Endothelial cell (in vitro differentiated cells): ENCODE results near the gene GON4L. TPM values are rescaled to one million over a fixed set of nuclear protein-coding genes. Genes with fewer than 3 reads are reported as not detected.

Experiments
- DNase-seq: peaks from one replicate; pipeline ENCODE4 v3.0.0; 2021; ENCODE audit warnings: low spot score
- H3K27ac Mint-ChIP-seq: one replicate; pipeline ENCODE4 v1.8.0; 2021; ENCODE audit warnings: mixed read lengths, inconsistent platforms; ENCODE audit not compliant: unreplicated experiment
- H3K27me3 Mint-ChIP-seq: one replicate; pipeline ENCODE4 v1.8.0; 2021; ENCODE audit warnings: mild to moderate bottlenecking, moderate library complexity, mixed read lengths, inconsistent platforms; ENCODE audit not compliant: unreplicated experiment
- H3K36me3 Mint-ChIP-seq: one replicate; pipeline ENCODE4 v1.8.0; 2021; ENCODE audit warnings: mild to moderate bottlenecking, low read depth, mixed read lengths, inconsistent platforms; ENCODE audit not compliant: unreplicated experiment
- H3K4me1 Mint-ChIP-seq: one replicate; pipeline ENCODE4 v1.8.0; 2021; ENCODE audit warnings: mild to moderate bottlenecking, mixed read lengths, inconsistent platforms; ENCODE audit not compliant: unreplicated experiment
- H3K4me3 Mint-ChIP-seq: one replicate; pipeline ENCODE4 v1.8.0; 2021; ENCODE audit warnings: mild to moderate bottlenecking, mixed read lengths, inconsistent platforms; ENCODE audit not compliant: unreplicated experiment
- H3K9me3 Mint-ChIP-seq: one replicate; pipeline ENCODE4 v1.8.0; 2021; ENCODE audit warnings: mixed read lengths, inconsistent platforms; ENCODE audit not compliant: unreplicated experiment
- long read RNA-seq: library from polyadenylated mRNA; unstranded; transcript quantifications from one replicate; pipeline ENCODE4 v2.0.0, GENCODE V29; 2020; ENCODE audit not compliant: unreplicated experiment
- total RNA-seq: library from RNA; stranded (reverse); fragmentation: NEBNext Ultra II Directional; extraction: Animal tissue kit (Norgen Biotek cat#: 25700); gene quantifications from one replicate; pipeline ENCODE4 v1.2.1, GENCODE V29; 2021; ENCODE audit not compliant: unreplicated experiment
- TF ChIP-seq, protein P1 (sequence below): fragments of 200-600 bp; sonication (generic); IDR thresholded peaks from one replicate; pipeline ENCODE4 v1.5.0; 2021; ENCODE audit warnings: antibody characterized with exemption; ENCODE audit not compliant: unreplicated experiment

Gene GON4L, protein sequence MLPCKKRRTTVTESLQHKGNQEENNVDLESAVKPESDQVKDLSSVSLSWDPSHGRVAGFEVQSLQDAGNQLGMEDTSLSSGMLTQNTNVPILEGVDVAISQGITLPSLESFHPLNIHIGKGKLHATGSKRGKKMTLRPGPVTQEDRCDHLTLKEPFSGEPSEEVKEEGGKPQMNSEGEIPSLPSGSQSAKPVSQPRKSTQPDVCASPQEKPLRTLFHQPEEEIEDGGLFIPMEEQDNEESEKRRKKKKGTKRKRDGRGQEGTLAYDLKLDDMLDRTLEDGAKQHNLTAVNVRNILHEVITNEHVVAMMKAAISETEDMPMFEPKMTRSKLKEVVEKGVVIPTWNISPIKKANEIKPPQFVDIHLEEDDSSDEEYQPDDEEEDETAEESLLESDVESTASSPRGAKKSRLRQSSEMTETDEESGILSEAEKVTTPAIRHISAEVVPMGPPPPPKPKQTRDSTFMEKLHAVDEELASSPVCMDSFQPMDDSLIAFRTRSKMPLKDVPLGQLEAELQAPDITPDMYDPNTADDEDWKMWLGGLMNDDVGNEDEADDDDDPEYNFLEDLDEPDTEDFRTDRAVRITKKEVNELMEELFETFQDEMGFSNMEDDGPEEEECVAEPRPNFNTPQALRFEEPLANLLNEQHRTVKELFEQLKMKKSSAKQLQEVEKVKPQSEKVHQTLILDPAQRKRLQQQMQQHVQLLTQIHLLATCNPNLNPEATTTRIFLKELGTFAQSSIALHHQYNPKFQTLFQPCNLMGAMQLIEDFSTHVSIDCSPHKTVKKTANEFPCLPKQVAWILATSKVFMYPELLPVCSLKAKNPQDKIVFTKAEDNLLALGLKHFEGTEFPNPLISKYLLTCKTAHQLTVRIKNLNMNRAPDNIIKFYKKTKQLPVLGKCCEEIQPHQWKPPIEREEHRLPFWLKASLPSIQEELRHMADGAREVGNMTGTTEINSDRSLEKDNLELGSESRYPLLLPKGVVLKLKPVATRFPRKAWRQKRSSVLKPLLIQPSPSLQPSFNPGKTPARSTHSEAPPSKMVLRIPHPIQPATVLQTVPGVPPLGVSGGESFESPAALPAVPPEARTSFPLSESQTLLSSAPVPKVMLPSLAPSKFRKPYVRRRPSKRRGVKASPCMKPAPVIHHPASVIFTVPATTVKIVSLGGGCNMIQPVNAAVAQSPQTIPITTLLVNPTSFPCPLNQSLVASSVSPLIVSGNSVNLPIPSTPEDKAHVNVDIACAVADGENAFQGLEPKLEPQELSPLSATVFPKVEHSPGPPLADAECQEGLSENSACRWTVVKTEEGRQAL (N-terminal part only)
- total RNA-seq: 72.7 TPM
- long read RNA-seq, partial matches to known transcripts: 12 of 17 reads
- long read RNA-seq, other reads (novel, unspliced or antisense): 4 of 17 reads

DNA sequence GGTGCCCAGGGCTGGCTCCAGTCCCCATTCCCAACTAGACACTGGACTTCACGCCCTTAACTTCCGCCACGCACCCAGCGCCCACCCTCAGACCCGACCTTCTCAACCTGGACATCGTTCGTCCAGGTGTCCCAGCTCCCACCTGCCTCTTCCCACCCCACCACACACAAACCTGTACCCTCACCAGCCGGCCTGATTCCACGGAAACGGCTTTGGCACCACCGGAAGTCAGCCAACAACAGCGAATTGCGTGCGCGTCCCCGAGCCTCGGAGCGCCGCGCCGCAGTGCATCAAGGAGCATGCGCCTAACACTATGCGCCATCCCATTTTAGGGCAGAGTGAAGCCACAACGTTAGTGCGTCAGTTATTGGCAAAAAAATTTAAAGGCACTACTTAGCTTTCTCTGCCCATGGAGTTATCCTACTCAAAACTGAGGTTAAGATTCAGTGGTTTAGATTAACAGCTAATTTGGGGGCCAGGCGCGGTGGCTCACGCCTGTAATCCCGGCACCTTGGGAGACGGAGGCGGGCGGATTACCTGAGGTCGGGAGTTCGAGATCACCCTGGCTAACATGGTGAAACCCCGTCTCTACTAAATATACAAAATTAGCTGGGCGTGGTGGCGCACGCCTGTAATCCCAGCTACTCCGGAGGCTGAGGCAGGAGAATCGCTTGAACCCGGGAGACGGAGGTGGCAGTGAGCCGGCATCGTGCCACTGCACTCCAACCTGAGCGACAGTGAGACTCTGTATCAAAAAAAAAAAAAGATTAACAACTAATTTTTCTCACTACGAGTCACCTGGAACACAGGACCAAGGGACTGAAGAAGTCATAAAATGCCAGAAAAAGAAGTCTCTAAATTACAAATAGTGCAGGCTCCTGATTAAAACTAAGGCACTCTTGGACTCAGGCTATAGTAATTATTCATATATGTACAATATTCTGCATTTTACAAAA lies at the start of gene GON4L:
Gene GON4L (minus strand): TSS at position 240 of the 956 bp plus-strand sequence. CDS start 3,434 bp downstream, outside the sequence.
- peaks cover 14% of the 10 kb centered on the region for H3K27me3 Mint-ChIP-seq
- DNase-seq: peak; percentile 84
- H3K9me3 Mint-ChIP-seq: no peaks in the 10 kb centered on the region
- peaks cover 18% of the 10 kb centered on the region for H3K36me3 Mint-ChIP-seq
- peaks cover 23% of the 10 kb centered on the region for H3K4me1 Mint-ChIP-seq
- H3K4me3 Mint-ChIP-seq: peak within 1 kb of the TSS; percentile 100
- peak within 1 kb of the TSS; percentile 100 for H3K27ac Mint-ChIP-seq
- TF ChIP-seq, protein P1, sequence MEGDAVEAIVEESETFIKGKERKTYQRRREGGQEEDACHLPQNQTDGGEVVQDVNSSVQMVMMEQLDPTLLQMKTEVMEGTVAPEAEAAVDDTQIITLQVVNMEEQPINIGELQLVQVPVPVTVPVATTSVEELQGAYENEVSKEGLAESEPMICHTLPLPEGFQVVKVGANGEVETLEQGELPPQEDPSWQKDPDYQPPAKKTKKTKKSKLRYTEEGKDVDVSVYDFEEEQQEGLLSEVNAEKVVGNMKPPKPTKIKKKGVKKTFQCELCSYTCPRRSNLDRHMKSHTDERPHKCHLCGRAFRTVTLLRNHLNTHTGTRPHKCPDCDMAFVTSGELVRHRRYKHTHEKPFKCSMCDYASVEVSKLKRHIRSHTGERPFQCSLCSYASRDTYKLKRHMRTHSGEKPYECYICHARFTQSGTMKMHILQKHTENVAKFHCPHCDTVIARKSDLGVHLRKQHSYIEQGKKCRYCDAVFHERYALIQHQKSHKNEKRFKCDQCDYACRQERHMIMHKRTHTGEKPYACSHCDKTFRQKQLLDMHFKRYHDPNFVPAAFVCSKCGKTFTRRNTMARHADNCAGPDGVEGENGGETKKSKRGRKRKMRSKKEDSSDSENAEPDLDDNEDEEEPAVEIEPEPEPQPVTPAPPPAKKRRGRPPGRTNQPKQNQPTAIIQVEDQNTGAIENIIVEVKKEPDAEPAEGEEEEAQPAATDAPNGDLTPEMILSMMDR: no peak

DNA sequence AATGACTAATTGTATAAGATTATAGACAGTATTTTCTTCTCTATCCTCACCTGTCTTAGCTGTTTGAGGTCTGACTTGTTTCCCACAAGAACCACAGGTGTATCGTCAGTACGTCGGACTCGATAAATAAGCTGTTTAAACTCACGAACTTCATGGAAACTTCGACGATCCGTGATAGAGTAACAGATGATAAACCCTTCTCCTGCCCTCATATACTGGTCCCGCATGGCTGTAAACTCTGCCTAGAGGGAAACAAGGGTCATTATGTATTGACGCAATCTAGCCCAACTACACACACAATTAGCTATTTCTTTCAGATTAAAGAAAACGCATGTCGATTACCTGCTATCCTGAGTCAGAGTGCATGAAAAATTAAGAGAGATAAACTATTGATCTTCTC lies 47.2 kb upstream of the GON4L start:
- H3K27me3 Mint-ChIP-seq: no peaks in the 10 kb centered on the region

DNA sequence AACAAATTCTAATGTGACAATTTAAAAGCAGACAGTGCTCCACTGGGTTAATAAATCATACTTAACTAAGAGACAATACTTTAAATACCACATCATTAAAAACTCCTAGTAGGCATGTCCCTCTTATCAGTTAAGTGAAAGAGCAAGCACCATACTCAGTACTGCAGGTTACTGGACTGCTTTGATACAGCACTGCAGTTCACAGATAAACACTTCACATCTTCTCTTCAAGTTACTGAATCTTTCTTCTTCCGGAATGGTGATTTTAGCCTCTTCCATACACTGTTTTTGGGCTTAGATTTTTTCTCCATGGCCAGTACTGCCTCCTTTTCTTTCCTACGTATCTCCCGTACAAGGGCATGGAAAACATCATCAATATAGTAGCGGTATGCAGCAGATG lies 43.1 kb upstream of the GON4L start:
- H3K27ac Mint-ChIP-seq: no peak overlapping the region
- no peaks in the 10 kb centered on the region for H3K4me1 Mint-ChIP-seq
- TF ChIP-seq, protein P1: no peak
- no peak overlapping the region for H3K4me3 Mint-ChIP-seq
- H3K27me3 Mint-ChIP-seq: peaks cover 2% of the 10 kb centered on the region
- DNase-seq: no peak
- H3K36me3 Mint-ChIP-seq: peaks cover 35% of the 10 kb centered on the region
- H3K9me3 Mint-ChIP-seq: no peaks in the 10 kb centered on the region

More for the DNA sequence above, 47.2 kb upstream of the GON4L start:
- Mint-ChIP-seq H3K27ac (no peak overlapping the region), H3K4me1 (peaks cover 2% of the 10 kb centered on the region), H3K4me3 (no peak overlapping the region), H3K36me3 (peaks cover 26% of the 10 kb centered on the region), H3K9me3 (no peaks in the 10 kb centered on the region)
- TF ChIP-seq, protein P1: no peak
- DNase-seq: no peak

DNA sequence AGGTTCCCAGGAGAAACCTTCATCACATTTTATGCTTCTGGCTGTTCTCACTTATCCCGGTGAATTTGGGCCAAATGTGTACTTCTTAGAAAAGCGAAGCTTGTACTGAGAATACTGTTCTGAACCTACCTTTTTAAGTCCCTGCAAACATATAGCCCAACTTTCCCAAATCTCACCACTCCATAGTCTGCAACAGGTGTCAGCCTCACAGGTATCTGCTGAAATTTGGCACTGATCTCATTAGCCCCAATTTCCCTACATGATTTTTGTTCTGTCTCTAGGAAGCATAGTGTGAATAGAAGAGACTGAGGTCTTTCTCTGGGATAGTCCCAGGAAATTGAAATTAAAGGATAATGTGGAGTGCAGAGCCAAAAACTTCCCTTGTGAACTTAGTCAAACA lies 42.7 kb upstream of the GON4L start:
- no peak overlapping the region for H3K27ac Mint-ChIP-seq
- no peaks in the 10 kb centered on the region for H3K4me1 Mint-ChIP-seq
- TF ChIP-seq, protein P1: no peak
- H3K9me3 Mint-ChIP-seq: no peaks in the 10 kb centered on the region
- DNase-seq: no peak
- peaks cover 34% of the 10 kb centered on the region for H3K36me3 Mint-ChIP-seq
- peaks cover 2% of the 10 kb centered on the region for H3K27me3 Mint-ChIP-seq
- no peak overlapping the region for H3K4me3 Mint-ChIP-seq
